GM12891 (cell line): ENCODE measurements around the gene NEIL1.

Experiments
- PAX5 ChIP-seq: IDR thresholded peaks from 2 replicates; pipeline ENCODE4 v1.6.1; 2011; ENCODE audit warnings: low read length, moderate library complexity, mild to moderate bottlenecking; ENCODE audit not compliant: insufficient read depth, severe bottlenecking
- POLR2A ChIP-seq: IDR thresholded peaks from 2 replicates; pipeline ENCODE4 v1.6.1; 2011; ENCODE audit warnings: low read depth, low read length, control low read depth
- POLR2AphosphoS5 ChIP-seq: IDR thresholded peaks from 2 replicates; pipeline ENCODE4 v1.6.1; 2011; ENCODE audit warnings: low read depth, low read length, control low read depth
- POU2F2 ChIP-seq: IDR thresholded peaks from 2 replicates; pipeline ENCODE4 v1.6.1; 2011; ENCODE audit warnings: low read depth, mild to moderate bottlenecking, control low read depth, low read length, moderate library complexity
- SPI1 ChIP-seq: IDR thresholded peaks from 2 replicates; pipeline ENCODE4 v1.6.1; 2011; ENCODE audit warnings: low read depth, low read length, control low read depth
- TAF1 ChIP-seq: IDR thresholded peaks from 2 replicates; pipeline ENCODE4 v1.6.1; 2011; ENCODE audit warnings: low read depth, low read length, control low read depth

DNA sequence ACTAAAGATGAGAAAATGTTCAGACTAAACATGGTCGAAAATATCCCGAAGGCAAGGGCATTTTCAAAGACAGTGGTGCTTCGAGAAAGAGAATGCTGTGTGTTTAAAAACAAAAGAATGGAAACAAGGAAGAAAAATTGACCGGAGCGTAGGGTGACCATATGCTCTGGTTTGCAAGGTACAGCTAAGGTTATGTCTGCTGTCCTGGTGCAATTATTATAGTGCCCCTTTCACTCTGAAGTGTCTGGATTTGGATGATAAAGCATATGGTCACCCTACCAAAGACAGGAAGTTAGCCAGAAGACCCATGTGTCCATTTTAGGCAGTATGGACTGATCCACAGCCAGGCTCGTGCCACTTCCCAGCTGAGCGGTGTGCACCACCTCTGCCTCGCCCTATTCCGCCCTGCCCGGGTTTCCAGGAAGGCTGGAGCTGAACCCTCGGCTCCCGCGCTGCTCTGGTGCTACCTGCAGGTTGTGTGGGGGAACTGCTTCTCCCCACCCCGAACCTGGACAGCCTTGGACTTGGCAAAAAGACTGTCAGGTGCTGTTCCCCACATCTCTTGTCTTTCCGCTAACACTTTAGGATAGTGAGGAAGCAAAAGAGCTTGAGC is 39.0 kb upstream of the NEIL1 start:
- TF ChIP-seq POLR2A, result no peak
- no peak for TF ChIP-seq TAF1
- TF ChIP-seq POLR2AphosphoS5, result no peak
- TF ChIP-seq POU2F2, result no peak
- TF ChIP-seq SPI1, result no peak
- no peak for TF ChIP-seq PAX5
